HUDEP-2 (cell line): Measurements from ENCODE around the gene STX19.

Source experiments
- DNase-seq, 76 experiments: peaks; one replicate each; lab custom pipeline; 2025; ENCODE audit not compliant: unreplicated experiment in 76 of 76; lab: John Stamatoyannopoulos, UW

Gene STX19

GRCh38 chr3:94043285-94043684, 14.9 kb upstream of the STX19 start:
- no peak for DNase-seq

- DNase-seq = peak in 29 of 76 experiments; percentile 0 to 45 (median 20)
These were observed 8.6 kb upstream of the STX19 start for GRCh38 chr3:94036909-94037507.

GRCh38 chr3:94026623-94027022, 1.8 kb downstream of the STX19 start:
- no peak for DNase-seq

- no peak for DNase-seq
These were observed 4.0 kb downstream of the STX19 start for GRCh38 chr3:94024385-94024784.

GRCh38 chr3:94020293-94020692, 8.1 kb downstream of the STX19 start:
- DNase-seq = peak in 1 of 76 experiments; percentile 6

- DNase-seq = no peak
These were observed 8.7 kb downstream of the STX19 start for GRCh38 chr3:94019659-94020058.

- DNase-seq = no peak
These were observed 13.4 kb downstream of the STX19 start for GRCh38 chr3:94015025-94015424.

GRCh38 chr3:94012185-94012584, 16.2 kb downstream of the STX19 start:
- DNase-seq = no peak

- peak in 4 of 76 experiments; percentile 13 to 31 (median 24) for DNase-seq
These were observed 17.1 kb downstream of the STX19 start for GRCh38 chr3:94011233-94011711.

GRCh38 chr3:94009608-94010007, 18.8 kb downstream of the STX19 start:
- DNase-seq = no peak

- DNase-seq = no peak
These were observed 20.1 kb downstream of the STX19 start for GRCh38 chr3:94008253-94008652.

- peak in 30 of 76 experiments; percentile 4 to 57 (median 32) for DNase-seq
These were observed 24.0 kb downstream of the STX19 start for GRCh38 chr3:94004301-94004910.

- no peak for DNase-seq
These were observed 26.4 kb downstream of the STX19 start for GRCh38 chr3:94001827-94002495.

GRCh38 chr3:94001191-94001590, 27.2 kb downstream of the STX19 start:
- peak in 6 of 76 experiments; percentile 4 to 33 (median 16) for DNase-seq

GRCh38 chr3:93994056-93994455, 34.3 kb downstream of the STX19 start:
- DNase-seq = no peak

- no peak for DNase-seq
These were observed 36.2 kb downstream of the STX19 start for GRCh38 chr3:93992207-93992606.

- no peak for DNase-seq
These were observed 36.8 kb downstream of the STX19 start for GRCh38 chr3:93991631-93992030.

- DNase-seq = no peak
These were observed 39.2 kb downstream of the STX19 start for GRCh38 chr3:93989241-93989640.

- no peak for DNase-seq
These were observed 39.6 kb downstream of the STX19 start for GRCh38 chr3:93988764-93989163.

GRCh38 chr3:93988283-93988682, 40.1 kb downstream of the STX19 start:
- no peak for DNase-seq

GRCh38 chr3:93984618-93985017, 43.8 kb downstream of the STX19 start:
- no peak for DNase-seq

- DNase-seq = no peak
These were observed 45.0 kb downstream of the STX19 start for GRCh38 chr3:93983408-93983807.
